ENCODE data around the gene MCM8. TPM values are rescaled to one million over a fixed set of nuclear protein-coding genes. Genes with fewer than 3 reads are reported as not detected.

The MCM8 gene
- polyA plus RNA-seq, 1 experiment: 2.8 TPM

DNA sequence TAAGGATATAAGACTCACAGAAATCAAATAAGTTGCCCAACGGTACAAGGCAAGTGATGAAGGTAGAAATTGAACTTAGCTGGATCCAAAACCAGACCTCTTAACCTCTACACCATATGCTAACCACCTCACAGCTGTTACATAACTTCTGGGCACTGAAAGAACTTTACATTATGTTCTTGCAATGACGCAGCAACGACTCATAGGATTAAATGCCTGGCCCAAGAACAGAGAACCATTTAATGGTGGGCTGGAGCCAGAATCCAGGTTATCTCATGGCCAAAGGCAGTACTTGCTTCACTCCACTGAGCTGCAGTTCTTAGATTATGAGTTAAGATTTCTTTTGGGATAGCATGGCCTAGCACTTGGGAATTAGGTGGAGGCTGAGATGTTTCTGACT, 4.5 kb upstream of the MCM8 start:
- TF ChIP-seq, protein P1, sequence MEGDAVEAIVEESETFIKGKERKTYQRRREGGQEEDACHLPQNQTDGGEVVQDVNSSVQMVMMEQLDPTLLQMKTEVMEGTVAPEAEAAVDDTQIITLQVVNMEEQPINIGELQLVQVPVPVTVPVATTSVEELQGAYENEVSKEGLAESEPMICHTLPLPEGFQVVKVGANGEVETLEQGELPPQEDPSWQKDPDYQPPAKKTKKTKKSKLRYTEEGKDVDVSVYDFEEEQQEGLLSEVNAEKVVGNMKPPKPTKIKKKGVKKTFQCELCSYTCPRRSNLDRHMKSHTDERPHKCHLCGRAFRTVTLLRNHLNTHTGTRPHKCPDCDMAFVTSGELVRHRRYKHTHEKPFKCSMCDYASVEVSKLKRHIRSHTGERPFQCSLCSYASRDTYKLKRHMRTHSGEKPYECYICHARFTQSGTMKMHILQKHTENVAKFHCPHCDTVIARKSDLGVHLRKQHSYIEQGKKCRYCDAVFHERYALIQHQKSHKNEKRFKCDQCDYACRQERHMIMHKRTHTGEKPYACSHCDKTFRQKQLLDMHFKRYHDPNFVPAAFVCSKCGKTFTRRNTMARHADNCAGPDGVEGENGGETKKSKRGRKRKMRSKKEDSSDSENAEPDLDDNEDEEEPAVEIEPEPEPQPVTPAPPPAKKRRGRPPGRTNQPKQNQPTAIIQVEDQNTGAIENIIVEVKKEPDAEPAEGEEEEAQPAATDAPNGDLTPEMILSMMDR (IDR thresholded peaks at IDR 0.05; ENCODE audit: low read depth, low read length): no peak
- H3K9me3 ChIP-seq (ENCODE audit: control insufficient read depth, insufficient read depth, low read length): no peaks in the 10 kb centered on the region; the same call in 1 of the 2 replicates
- DNase-seq (ENCODE audit: low read depth, low spot score): peak; percentile 56
- CTCF ChIA-PET: no interaction called here
- no peak overlapping the region for H3K27ac ChIP-seq (ENCODE audit: low read depth, low read length)
- POLR2A ChIA-PET: no interaction called here
- no peak overlapping the region for H3K4me3 ChIP-seq (ENCODE audit: low read depth, low read length)
- H3K27me3 ChIP-seq (ENCODE audit: control insufficient read depth, insufficient read depth, low read length): no peaks in the 10 kb centered on the region

DNA sequence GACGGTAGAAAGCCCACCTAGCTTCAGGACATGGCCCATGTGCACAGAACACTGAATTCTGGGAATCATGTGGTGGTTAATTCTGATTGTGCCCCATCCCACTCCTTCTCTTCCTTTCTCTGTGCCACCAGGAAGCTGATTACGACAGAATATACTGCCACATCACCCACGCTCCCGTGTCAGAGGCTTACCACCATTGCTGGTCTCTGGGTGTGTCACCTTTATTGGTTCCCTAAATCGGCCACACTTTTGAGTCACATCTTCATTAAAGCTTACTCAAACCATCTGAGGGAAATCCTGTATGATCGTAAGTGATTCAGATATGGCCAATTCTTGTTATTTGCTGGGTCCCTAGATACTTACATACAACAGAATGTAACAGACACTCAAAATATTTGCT, 3.2 kb upstream of the MCM8 start:
- POLR2A ChIA-PET: no interaction called here
- CTCF ChIA-PET: no interaction called here
- Histone ChIP-seq H3K9me3 (ENCODE audit: control insufficient read depth, insufficient read depth, low read length) (no peaks in the 10 kb centered on the region; the same call in 1 of the 2 replicates), H3K27me3 (ENCODE audit: control insufficient read depth, insufficient read depth, low read length) (no peaks in the 10 kb centered on the region), H3K27ac (ENCODE audit: low read depth, low read length) (no peak overlapping the region), H3K4me3 (ENCODE audit: low read depth, low read length) (no peak overlapping the region)
- TF ChIP-seq, protein P1 (IDR thresholded peaks at IDR 0.05; ENCODE audit: low read depth, low read length): no peak
- DNase-seq (ENCODE audit: low read depth, low spot score): no peak

DNA sequence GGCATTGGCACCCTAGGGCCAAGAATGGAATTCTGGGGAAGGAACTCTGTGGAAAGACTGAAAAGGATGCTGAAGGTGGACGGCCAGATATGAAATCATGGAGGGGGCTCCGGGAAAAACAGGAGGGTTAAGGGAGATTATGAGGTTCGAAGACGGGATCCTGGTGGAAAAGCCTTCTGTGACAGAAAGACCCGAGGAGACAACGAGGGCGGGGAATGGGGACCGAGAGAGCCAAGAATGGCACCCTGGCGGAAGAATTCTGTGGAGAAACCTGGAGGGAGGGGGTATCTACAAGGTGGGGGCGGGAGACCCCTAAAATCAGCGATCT, 545 bp upstream of the MCM8 start:
- peak overlapping the region; percentile 94 for H3K4me3 ChIP-seq (ENCODE audit: low read depth, low read length)
- CTCF ChIA-PET: no interaction called here
- no peak for DNase-seq (ENCODE audit: low read depth, low spot score)
- H3K27ac ChIP-seq (ENCODE audit: low read depth, low read length): no peak overlapping the region
- TF ChIP-seq, protein P1 (IDR thresholded peaks at IDR 0.05; ENCODE audit: low read depth, low read length): no peak
- H3K27me3 ChIP-seq (ENCODE audit: control insufficient read depth, insufficient read depth, low read length): no peaks in the 10 kb centered on the region
- H3K9me3 ChIP-seq (ENCODE audit: control insufficient read depth, insufficient read depth, low read length): no peaks in the 10 kb centered on the region; the same call in 1 of the 2 replicates
- POLR2A ChIA-PET: no interaction called here

DNA sequence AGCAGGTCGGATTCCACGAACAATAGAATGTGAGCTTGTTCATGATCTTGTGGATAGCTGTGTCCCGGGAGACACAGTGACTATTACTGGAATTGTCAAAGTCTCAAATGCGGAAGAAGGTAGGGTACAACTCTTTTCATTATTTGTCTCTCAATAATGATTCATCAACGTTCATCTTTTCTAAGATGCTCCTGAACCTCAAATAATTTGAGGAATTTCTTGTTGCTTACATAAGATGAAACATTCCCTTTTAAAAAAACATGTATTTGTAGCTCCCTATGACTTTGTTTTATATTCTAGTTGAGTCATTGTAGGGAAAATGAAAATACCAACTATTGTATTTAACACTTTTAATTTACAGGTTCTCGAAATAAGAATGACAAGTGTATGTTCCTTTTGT, 17.0 kb downstream of the MCM8 start:
- CTCF ChIA-PET: interaction anchor here (0.6 to 1.3 kb wide), 2 partner anchors 50 to 439 kb away, joined by 3 read pairs; no protein-coding TSS in a partner anchor
- H3K9me3 ChIP-seq (ENCODE audit: control insufficient read depth, insufficient read depth, low read length): no peaks in the 10 kb centered on the region
- H3K27ac ChIP-seq (ENCODE audit: low read depth, low read length): no peak overlapping the region
- no peak for DNase-seq (ENCODE audit: low read depth, low spot score)
- no peak overlapping the region for H3K4me3 ChIP-seq (ENCODE audit: low read depth, low read length)
- POLR2A ChIA-PET: no interaction called here
- TF ChIP-seq, protein P1 (IDR thresholded peaks at IDR 0.05; ENCODE audit: low read depth, low read length): no peak
- no peaks in the 10 kb centered on the region for H3K27me3 ChIP-seq (ENCODE audit: control insufficient read depth, insufficient read depth, low read length)

DNA sequence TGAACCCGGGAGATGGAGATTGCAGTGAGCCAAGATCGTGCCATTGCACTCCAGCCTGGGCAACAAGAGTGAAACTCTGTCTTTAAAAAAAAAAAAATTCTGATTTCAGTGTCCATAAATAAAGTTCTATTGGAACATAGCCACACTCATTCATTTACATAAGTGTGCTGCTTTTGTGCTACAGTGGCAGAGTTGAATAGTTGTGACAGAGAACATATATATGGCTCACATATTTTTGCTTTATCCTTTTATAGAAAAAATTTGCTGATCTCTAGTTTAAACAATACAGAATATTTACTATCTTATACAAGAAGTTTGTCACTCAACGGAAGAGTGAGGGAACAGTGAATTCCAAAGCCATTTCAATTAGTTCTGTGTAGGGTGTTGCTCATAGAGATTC, 18.0 kb downstream of the MCM8 start:
- ChIA-PET CTCF (interaction anchor here (0.8 kb wide), 1 partner anchor 439 kb away, joined by 3 read pairs; no protein-coding TSS in a partner anchor), POLR2A (no interaction called here)
- no peaks in the 10 kb centered on the region for H3K9me3 ChIP-seq (ENCODE audit: control insufficient read depth, insufficient read depth, low read length)
- DNase-seq (ENCODE audit: low read depth, low spot score): no peak
- TF ChIP-seq, protein P1 (IDR thresholded peaks at IDR 0.05; ENCODE audit: low read depth, low read length): no peak
- no peak overlapping the region for H3K27ac ChIP-seq (ENCODE audit: low read depth, low read length)
- no peaks in the 10 kb centered on the region for H3K27me3 ChIP-seq (ENCODE audit: control insufficient read depth, insufficient read depth, low read length)
- no peak overlapping the region for H3K4me3 ChIP-seq (ENCODE audit: low read depth, low read length)
